GM18861 (cell line): Measurements from ENCODE around the gene BIRC7.

ENCODE experiments used
- ATAC-seq: cut with Tn5 transposase; IDR thresholded peaks from one replicate; pipeline ENCODE4 v1.9.1; 2021; ENCODE audit not compliant: unreplicated experiment

The BIRC7 gene

GRCh38 chr20:63224412-63225081, 11.2 kb upstream of the BIRC7 start:
- ATAC-seq = no peak

DNA sequence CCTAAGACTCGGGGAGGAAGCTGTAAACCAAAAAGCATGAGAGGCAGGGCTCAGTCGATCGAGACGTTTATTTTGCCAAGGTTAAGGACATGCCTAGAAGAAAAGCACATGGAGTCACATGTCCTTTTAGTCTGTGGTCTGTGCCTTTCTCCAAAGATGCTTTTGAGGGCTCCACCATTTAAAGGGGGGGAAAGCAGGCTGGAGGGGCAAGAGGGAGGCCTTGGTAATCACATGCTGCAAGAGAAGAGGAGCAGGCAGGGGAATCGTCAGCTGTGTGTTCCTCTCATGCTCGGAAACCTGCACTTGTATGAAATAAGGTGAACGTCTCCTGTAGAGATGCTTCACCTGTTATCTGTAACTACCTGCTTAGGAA, 10.6 kb upstream of the BIRC7 start:
- no peak for ATAC-seq

DNA sequence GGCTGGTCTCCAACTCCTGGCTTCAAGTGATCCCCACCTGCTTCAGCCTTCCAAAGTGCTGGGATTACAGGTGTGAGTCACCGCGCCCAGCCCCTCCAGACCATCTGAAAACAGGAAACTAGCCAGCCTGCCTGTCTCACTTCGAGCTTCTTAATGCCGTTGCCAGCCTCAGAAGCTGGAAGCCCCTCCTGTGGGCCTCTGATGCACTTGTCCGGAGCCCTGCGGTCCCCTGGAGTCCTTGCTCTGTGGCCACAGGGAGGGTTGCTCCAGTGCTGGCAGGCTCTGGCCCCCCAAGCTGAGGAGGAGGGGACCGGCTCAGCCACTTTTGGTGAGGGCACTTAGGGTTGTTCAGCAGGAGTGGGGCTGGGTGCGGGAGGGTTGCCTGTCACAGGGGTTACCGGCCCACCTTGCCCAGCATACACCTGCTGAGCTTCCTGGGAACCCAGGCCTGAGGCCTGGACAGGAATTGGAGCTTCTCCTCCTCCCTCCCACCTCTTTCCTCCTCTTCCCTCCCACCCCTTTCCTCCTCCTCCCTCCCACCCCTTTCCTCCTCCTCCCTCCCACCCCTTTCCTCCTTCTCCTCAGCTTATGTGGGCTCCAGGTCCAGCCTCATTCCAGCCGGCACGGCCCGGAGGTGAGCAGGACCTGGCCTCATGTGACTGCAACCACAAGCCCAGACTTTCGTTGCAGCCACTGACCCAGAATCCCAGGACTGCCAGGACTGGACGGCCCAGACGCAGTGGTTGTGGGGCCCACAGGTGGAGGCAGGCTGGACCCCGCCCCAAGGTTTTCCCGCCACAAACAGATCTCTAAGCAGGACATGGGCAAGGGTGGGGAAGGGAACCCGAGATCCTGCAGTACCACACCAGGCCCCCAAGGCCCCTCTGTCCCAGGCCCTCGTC, 9.4 kb upstream of the BIRC7 start:
- ATAC-seq = no peak

GRCh38 chr20:63227260-63227659, 8.4 kb upstream of the BIRC7 start:
- ATAC-seq = no peak

DNA sequence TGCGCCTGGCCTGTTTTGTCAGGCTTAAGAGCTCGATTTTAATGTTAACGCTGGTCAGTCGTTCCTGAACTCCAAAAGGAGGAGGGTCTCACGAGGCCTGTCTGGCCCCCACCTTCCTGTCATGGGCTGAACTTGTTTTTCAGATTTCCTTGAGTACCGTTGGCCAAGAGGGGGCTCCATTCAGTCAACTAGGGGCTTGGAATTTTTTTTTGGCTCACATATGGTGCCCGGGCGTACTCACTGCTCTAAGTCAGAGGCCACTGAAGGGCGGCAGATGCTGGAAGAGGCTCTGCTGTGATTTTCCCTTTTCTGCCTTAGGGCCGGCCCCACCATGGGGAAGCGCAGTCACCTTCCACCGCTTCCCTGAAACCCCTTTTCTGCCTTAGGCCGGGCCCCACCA, 6.9 kb upstream of the BIRC7 start:
- ATAC-seq = no peak

DNA sequence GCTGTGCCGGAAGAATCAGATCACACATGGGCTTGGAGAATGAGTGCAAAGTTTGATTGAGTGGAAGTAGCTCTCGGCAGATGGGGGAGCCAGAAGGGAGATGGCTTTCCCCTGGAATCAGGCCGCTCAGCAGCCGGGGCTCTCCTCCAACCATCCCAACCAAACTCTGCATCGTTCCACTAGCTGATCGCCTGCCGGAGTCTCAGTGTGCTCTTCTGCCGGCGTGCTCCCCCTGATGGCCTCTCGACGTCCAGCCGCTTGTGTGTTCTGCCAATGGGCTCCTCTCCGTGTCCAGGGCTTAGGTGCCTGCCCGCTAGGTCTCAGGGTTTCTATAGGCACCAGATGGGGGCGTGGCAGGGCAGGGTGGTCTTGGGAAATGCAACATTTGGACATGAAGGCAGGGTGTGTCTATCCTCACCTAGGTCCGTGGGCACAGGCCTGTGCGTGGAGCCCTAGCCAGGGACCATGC, 4.9 kb upstream of the BIRC7 start:
- no peak for ATAC-seq

DNA sequence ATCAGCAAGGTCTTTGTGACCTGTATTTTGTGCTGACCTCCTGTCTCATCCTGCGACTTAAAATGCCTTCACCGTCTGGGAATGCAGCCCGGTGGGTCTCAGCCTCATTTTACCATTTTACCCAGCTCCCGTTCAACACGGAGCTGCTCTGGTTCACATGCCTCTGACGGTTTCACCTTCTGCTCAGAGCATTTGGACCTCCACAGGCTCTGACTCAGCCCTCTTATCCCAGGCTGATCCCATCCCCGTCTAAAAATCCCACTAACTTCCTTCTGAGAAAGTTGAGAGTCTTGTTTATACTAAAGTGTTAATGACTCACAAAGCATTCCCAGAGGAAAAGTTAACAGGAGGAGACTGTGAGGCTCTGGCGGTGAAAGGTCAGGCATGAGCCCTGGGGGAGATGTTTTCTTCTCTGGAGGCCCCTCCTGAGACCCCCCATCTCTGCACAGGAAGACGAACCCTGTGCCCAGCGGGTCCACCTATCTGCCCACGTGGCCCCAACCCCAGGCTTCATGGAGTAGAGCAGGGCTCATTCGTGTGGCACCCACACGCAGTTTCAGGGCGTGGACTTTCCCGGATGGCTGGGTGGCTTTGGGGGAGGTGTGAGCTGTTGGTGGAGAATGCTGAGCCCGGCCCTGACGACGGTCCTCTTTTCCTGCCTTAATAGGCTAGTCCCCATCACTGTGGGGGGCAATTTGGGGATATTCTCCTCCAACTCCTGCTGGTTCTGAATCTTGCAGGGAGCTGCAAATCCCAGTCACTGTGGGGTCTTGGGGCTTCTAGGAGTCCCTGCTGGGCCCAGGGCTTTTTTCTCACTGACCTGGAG, 3.3 kb upstream of the BIRC7 start:
- no peak for ATAC-seq

DNA sequence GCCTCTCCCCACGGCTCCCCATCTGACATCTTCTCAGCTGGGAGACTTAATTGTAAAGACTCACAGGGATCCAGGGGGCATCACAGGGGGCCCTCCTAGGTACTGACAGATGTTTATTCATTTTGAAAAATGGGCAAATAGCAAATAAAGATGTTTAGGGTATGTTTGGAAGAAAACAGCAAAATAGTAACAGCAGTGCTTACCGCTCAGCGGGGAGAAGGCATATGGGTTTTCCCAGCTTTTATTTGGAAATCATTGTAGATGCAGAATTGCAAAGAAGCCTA, 2.7 kb upstream of the BIRC7 start:
- ATAC-seq = no peak

DNA sequence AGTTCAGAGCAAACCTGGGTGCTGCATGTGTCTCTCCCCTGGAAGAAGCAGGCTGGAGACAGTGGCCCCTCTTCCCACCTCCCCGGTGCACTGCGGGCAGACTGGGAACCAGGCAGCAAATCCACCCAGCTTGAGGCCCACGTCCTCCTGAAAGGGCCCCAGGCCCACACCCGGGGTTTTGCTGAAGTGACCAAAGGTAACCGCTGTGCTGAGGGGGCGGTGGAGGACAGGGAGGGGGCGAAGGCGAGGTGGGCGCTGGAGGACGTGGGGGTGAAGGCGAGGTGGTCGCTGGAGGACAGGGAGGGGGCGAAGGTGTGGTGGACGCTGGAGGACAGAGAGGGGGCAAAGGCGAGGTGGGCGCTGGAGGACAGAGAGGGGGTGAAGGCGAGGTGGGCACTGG, 1.8 kb upstream of the BIRC7 start:
- no peak for ATAC-seq

GRCh38 chr20:63234693-63235398, 859 bp upstream of the BIRC7 start:
- ATAC-seq = no peak

DNA sequence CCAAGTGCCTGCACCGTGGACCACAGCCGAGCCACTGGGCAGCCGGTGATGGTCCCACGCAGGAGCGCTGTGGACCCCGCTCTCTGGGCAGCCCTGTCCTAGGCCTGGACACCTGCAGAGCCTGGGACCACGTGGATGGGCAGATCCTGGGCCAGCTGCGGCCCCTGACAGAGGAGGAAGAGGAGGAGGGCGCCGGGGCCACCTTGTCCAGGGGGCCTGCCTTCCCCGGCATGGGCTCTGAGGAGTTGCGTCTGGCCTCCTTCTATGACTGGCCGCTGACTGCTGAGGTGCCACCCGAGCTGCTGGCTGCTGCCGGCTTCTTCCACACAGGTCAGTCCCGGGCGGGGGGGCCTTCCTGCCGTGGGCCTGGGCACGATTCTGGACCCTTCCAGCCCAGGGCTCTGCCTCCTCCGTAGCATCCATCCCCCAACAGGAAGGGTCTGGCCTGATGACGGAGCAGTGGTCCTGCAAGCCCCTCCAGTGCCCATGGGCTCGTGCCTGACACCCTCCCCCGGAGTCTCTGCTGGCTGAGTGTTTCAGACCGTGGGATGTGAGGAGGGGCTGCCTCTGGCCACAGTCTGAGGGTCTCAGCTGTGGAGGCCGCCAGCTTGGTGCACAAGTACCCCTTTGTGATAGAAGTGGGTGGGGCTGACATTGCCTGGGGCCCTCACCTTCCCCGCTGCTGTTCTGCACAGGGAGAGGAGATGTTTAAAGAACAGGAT, 572 bp downstream of the BIRC7 start:
- no peak for ATAC-seq

GRCh38 chr20:63238031-63238430, 2.3 kb downstream of the BIRC7 start:
- no peak for ATAC-seq

DNA sequence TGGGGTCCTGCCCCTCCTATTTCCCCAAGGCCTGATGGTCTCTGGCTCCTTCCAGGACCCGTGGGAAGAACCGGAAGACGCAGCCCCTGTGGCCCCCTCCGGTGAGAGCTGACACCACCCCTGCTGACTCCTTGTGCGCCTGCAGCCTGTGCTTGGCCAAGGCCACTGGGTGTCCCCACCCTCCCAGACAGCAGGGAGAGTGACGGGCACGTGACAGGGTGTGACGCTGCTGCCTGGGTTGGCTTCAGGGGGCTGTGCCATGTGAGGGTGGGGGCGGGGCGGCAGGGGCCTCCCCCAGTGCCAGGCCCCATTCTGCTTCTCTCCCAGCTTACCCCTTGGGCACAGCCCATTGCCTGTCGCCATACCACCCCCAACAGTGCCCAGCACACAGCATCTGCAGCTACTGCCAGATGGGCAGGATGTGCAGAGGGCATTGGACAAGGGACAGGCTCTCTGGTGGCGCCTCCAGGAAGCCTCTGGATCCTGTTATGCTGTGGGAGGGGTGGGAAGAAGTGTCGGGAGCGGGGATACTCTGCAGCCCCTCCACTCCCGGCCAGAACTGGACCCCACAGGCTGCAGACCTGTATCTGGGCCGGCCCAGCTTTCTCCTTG, 2.9 kb downstream of the BIRC7 start:
- no peak for ATAC-seq

DNA sequence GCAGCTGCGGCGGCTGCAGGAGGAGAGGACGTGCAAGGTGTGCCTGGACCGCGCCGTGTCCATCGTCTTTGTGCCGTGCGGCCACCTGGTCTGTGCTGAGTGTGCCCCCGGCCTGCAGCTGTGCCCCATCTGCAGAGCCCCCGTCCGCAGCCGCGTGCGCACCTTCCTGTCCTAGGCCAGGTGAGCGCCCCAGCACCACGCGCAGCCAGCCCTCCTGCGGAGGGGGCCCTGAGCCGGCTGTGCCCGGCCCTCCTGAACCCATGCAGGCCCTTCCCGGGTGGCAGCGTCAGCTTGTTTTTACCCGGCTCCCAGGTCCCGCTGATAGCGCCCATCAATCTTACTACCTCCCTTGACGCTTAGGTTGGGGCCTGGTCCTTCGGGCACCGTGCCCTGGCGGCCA, 3.7 kb downstream of the BIRC7 start:
- ATAC-seq = no peak

DNA sequence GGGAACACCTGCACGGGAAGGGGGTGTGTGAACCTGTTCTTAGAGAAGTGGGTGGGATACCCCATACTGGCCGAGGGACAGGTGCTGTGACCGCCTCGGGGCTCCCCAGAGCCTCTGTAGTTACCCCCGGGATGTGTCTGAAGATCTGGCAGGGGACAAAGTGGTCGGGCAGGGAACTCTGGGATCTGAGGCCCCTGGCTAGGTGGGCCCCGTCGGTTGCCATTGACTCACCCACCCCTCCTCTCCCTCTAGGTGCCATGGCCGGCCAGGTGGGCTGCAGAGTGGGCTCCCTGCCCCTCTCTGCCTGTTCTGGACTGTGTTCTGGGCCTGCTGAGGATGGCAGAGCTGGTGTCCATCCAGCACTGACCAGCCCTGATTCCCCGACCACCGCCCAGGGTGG, 4.3 kb downstream of the BIRC7 start:
- ATAC-seq = no peak

DNA sequence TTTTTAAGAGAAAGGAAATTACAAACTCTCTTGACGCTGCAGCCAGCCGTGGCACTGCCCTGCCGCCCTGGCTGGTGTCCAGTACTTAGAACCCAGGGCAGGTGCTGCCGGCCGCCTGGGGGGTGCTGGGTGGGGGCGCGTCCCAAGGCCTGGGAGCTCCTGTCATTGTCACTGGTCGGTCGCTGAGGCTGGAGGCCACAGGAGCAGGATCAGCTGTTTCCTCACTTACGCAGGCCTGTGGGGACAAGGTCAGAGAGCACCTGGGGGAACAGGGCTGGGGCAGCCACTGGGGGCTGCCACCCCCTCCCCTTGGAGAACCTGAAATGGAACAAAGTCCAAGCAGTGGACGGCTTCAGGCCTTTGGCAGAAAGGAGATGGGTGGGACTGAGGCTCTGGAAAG, 5.6 kb downstream of the BIRC7 start:
- no peak for ATAC-seq

DNA sequence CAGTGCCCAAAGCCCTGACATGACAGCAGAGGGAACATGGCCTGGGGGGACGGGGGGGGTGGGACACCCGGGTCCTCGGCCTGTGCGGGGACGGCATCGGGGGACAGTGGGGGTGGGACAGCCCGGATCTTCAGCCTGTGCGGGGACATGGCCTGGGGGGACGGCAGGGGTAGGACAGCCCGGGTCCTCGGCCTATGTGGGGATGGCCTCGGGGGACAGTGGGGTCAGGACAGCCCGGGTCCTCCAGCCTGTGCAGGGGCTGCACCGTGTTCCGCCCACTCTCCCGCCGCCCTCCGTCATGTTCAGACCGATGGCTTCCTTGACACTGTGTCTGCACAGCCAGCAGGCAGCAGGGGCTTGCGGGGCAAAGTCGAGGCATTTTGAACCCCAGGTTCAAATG, 7.0 kb downstream of the BIRC7 start:
- ATAC-seq = no peak

GRCh38 chr20:63243604-63244247, 8.0 kb downstream of the BIRC7 start:
- no peak for ATAC-seq

- ATAC-seq = no peak
Measured at GRCh38 chr20:63244468-63244867, 8.8 kb downstream of the BIRC7 start.
